ENCODE data around the gene TLK2. TPM values are rescaled to one million over a fixed set of nuclear protein-coding genes. Genes with fewer than 3 reads are reported as not detected.
A peak's percentile ranks its signal among the peaks of the same experiment; 100 is the strongest.

Gene TLK2
- total RNA-seq, 2 experiments from 2014 or later = 29.4 to 32.4 TPM

DNA sequence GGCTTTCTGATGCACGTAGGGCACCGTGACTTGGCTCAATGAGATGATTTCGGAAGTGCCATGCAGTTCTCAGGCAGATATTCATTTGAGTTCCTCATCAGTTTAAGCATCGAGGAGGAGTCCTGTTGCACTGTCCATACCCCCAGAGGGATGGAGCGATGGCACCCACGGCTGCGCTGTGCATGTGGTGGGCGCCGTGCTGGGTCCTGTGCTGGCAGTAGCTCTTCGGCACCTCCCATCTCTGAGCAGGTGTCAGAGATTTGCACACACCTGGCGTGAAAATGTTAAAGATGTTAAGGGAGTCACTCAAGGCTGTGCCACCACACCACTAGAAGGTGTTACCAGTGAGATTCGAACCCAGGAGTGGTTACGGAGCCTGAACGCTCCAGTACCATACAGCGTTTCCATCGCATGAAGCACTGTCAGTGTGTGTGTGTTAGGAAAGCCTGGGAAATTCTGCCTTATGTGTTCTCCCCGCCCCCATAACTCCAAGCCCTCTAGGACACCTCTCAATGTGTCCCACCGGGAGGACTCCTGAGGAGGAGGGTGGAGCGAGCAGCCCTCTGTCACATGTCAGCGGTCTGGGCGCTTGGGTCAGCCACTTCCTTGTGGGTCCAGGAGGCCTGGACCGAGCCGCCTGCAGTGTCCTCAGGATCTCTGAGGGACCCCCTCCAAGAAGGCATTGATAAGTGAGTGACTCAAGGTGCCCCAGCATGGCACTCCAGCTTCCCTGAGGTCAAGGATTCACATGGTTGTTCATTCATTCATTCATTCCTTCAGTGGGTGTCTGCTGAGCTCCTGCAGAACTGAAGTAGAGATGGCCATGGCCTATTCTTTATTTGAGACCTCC, 152.7 kb downstream of the TLK2 start:
- Mint-ChIP-seq H3K4me1 (peaks cover 12% of the 10 kb centered on the region), H3K36me3 (no peaks in the 10 kb centered on the region), H3K27me3 (peaks cover 5% of the 10 kb centered on the region), H3K9me3 (no peaks in the 10 kb centered on the region), H3K27ac (no peak overlapping the region), H3K4me3 (no peak overlapping the region)
- DNase-seq = no peak

GRCh38 chr17:62631936-62632924, 153.6 kb downstream of the TLK2 start:
- Mint-ChIP-seq H3K4me1 (peaks cover 12% of the 10 kb centered on the region), H3K27me3 (no peaks in the 10 kb centered on the region), H3K27ac (no peak overlapping the region), H3K9me3 (no peaks in the 10 kb centered on the region), H3K36me3 (no peaks in the 10 kb centered on the region), H3K4me3 (no peak overlapping the region)
- no peak for DNase-seq

GRCh38 chr17:62637809-62638208, 159.2 kb downstream of the TLK2 start:
- Mint-ChIP-seq H3K27ac (no peak overlapping the region), H3K27me3 (no peaks in the 10 kb centered on the region), H3K36me3 (no peaks in the 10 kb centered on the region), H3K4me1 (peaks cover 1% of the 10 kb centered on the region), H3K4me3 (no peak overlapping the region), H3K9me3 (no peaks in the 10 kb centered on the region)
- DNase-seq = no peak

DNA sequence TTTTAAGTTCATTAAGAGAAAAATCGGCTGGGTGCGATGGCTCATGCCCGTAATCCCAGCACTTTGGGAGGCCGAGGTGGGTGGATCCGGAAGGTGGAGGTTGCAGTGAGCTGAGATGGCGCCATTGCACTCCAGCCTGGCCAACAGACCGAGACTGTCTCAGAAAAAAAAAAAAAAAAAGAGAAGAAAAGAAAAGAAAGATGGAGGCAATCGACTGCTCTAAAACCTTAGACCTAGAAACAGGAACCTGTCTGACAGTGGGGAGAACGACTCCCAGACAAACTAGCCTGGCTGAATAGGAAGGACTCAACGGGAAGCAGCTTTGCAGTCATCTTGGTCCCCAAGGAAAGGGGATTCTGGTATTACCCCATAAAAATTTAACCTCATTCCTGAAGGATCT, 162.5 kb downstream of the TLK2 start:
- no peak for DNase-seq
- no peaks in the 10 kb centered on the region for H3K36me3 Mint-ChIP-seq
- H3K9me3 Mint-ChIP-seq = no peaks in the 10 kb centered on the region
- H3K4me1 Mint-ChIP-seq = peaks cover 5% of the 10 kb centered on the region
- H3K27me3 Mint-ChIP-seq = no peaks in the 10 kb centered on the region
- no peak overlapping the region for H3K27ac Mint-ChIP-seq
- no peak overlapping the region for H3K4me3 Mint-ChIP-seq

DNA sequence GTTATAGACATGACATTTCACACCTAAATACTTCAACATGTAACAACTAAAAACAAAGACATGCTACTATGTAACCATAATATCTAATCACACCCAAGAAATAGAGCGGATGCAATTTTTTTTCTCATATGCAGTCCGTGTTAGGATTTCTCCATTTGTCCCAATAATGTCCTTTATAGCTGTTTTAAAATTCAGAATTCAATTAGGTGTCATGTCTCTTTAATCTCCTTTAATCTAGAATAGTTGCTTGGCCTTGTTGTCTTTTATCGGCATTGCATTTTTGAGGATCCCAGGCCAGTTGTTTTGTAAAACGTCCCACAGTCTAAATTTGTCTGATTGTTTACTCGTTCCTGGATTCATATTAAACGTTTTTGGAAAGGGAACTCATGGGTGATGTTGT, 163.3 kb downstream of the TLK2 start:
- Mint-ChIP-seq H3K4me1 (peaks cover 5% of the 10 kb centered on the region), H3K4me3 (no peak overlapping the region), H3K36me3 (no peaks in the 10 kb centered on the region), H3K27ac (no peak overlapping the region), H3K9me3 (no peaks in the 10 kb centered on the region), H3K27me3 (no peaks in the 10 kb centered on the region)
- DNase-seq = no peak

DNA sequence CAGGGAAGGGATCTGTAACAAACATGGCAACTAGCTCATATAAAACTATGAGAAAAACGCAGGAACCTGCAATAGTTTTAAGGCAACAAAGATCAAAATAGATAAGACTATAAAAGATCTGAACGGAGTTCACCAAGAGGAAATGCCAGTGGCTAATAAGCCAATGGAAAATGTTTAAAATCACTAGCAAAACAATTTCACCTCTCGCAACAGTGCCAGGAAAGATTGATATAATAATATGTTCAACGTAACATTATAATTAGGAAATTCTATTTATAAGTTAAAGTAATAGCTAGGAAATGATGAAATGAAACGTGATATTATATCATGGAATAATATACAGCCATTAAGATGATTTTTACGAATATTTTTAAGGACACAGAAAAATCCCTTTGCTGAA, 164.9 kb downstream of the TLK2 start:
- no peaks in the 10 kb centered on the region for H3K9me3 Mint-ChIP-seq
- H3K4me1 Mint-ChIP-seq = peaks cover 5% of the 10 kb centered on the region
- DNase-seq = no peak
- H3K36me3 Mint-ChIP-seq = no peaks in the 10 kb centered on the region
- no peak overlapping the region for H3K4me3 Mint-ChIP-seq
- no peaks in the 10 kb centered on the region for H3K27me3 Mint-ChIP-seq
- H3K27ac Mint-ChIP-seq = no peak overlapping the region

DNA sequence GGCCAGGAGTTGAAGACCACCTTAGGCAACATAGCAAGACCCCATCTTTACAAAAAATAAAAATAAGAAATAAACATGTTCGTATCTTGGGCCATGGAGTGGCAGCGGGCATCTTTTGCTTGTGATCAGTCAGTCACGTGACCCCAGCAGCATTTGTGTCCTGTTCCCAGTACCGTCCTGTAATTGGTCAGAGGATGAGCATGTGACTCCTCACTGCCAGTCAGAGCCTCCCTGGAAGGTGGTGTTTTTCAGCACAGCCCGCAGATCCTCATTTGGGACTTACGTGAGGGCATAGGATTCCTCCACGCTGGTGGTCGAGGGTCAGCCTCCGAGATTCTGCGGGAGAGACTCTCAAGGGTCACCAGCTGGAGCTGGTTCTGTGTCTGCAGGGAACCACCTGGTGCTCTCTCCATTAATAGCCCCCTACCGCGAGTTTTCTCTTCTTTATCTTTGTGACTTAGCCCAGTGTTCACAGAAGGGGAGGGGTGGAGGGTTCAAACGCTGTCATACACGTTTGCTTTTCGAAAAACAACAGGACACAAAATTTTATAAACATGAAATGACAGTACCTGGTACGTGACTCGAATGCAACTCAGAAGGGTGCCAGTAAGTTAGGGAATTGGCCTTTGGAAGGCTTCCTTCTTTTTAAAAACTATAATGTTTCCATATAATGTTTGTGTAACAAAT, 166.0 kb downstream of the TLK2 start:
- H3K27me3 Mint-ChIP-seq = no peaks in the 10 kb centered on the region
- H3K27ac Mint-ChIP-seq = no peak overlapping the region

GRCh38 chr17:62648251-62648955, 169.8 kb downstream of the TLK2 start:
- Mint-ChIP-seq H3K4me3 (no peak overlapping the region), H3K4me1 (peaks cover 12% of the 10 kb centered on the region), H3K27me3 (peaks cover 11% of the 10 kb centered on the region), H3K36me3 (no peaks in the 10 kb centered on the region), H3K27ac (no peak overlapping the region), H3K9me3 (no peaks in the 10 kb centered on the region)
- DNase-seq = no peak

More for the DNA sequence above, 166.0 kb downstream of the TLK2 start:
- Mint-ChIP-seq H3K36me3 (no peaks in the 10 kb centered on the region), H3K9me3 (no peaks in the 10 kb centered on the region), H3K4me1 (peaks cover 5% of the 10 kb centered on the region), H3K4me3 (no peak overlapping the region)
- no peak for DNase-seq

GRCh38 chr17:62648956-62649294, 170.3 kb downstream of the TLK2 start:
- H3K36me3 Mint-ChIP-seq = no peaks in the 10 kb centered on the region
- H3K27ac Mint-ChIP-seq = no peak overlapping the region
- H3K4me3 Mint-ChIP-seq = no peak overlapping the region
- H3K27me3 Mint-ChIP-seq = peaks cover 11% of the 10 kb centered on the region
- H3K9me3 Mint-ChIP-seq = no peaks in the 10 kb centered on the region
- no peak for DNase-seq
- H3K4me1 Mint-ChIP-seq = peaks cover 15% of the 10 kb centered on the region

GRCh38 chr17:62649570-62649969, 170.9 kb downstream of the TLK2 start:
- no peak for DNase-seq
- Mint-ChIP-seq H3K27me3 (peaks cover 14% of the 10 kb centered on the region), H3K4me1 (peaks cover 19% of the 10 kb centered on the region), H3K9me3 (no peaks in the 10 kb centered on the region), H3K4me3 (no peak overlapping the region), H3K36me3 (no peaks in the 10 kb centered on the region), H3K27ac (no peak overlapping the region)

DNA sequence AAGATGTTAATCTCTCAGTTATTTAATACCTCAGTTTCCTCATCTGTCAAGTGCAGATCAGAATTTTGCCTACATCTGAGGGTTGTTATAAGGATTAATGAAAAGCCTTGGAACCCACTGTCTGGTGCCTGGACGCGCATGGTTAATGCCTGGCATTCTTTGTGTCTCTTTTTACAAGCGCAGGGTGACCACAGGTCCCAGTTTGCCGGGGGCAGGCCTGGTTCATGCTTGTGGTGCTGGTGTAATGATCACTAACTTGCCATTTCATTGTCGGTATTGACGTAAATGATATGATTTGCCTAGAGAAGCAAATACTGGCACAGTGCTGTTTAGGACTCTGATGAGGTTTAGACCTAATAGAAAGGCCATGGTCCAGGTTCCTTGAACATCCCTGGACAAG, 172.0 kb downstream of the TLK2 start:
- peaks cover 19% of the 10 kb centered on the region for H3K4me1 Mint-ChIP-seq
- H3K36me3 Mint-ChIP-seq = no peaks in the 10 kb centered on the region
- no peak for DNase-seq
- H3K4me3 Mint-ChIP-seq = no peak overlapping the region
- no peaks in the 10 kb centered on the region for H3K9me3 Mint-ChIP-seq
- H3K27me3 Mint-ChIP-seq = peaks cover 16% of the 10 kb centered on the region
- H3K27ac Mint-ChIP-seq = no peak overlapping the region

GRCh38 chr17:62652251-62653001, 173.8 kb downstream of the TLK2 start:
- H3K4me3 Mint-ChIP-seq = peak overlapping the region; percentile 77
- peak; percentile 50 for DNase-seq
- peaks cover 24% of the 10 kb centered on the region for H3K27me3 Mint-ChIP-seq
- no peaks in the 10 kb centered on the region for H3K36me3 Mint-ChIP-seq
- H3K27ac Mint-ChIP-seq = peak overlapping the region; percentile 86
- H3K4me1 Mint-ChIP-seq = peaks cover 19% of the 10 kb centered on the region
- H3K9me3 Mint-ChIP-seq = no peaks in the 10 kb centered on the region

DNA sequence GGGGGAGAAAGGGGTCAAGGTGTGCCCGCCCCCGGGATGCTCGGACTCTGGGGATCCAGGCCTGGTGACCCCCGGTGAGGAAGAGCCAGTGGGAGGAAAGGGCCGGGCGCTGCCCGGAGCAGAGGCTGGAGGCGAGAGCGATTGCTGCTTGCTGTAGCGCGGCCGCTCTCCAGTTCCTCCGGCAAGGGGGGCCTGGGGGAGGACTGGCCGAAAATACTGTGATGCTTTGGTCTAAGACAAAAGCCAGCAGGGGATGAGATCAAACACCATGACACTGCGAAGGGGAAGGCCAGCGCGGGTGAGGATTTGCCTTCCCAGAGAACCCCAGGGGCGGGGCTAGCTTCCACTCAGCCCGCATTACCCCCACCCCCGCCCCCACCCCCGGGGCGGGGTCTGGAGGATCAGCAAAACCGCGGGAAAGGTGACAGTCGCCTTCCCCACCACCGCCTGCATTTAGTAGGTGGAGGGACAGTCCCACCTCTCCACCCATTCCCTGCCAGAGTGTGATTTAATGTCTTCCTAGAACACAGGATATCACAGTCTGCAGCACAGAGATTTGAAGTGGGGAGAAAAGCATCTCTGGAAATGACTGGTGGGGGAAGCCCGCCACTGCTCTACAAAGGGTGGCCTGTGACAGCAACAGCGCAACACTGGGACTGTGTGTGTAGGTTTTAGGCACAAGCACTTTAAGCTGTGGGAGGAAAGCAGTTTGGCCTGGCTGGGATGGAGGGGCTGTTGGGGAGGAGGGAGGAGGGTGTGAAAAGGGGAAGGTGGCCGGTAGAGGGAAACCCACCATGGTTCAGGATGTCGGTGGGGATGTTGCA, 174.6 kb downstream of the TLK2 start:
- Mint-ChIP-seq H3K4me3 (peak overlapping the region; percentile 77), H3K4me1 (peaks cover 19% of the 10 kb centered on the region), H3K9me3 (no peaks in the 10 kb centered on the region), H3K36me3 (peaks cover 2% of the 10 kb centered on the region), H3K27ac (peak overlapping the region; percentile 86), H3K27me3 (peaks cover 24% of the 10 kb centered on the region)
- DNase-seq = peak; percentile 96
